Thyroid gland (tissue), 4 donors: ENCODE measurements around the gene ERC1. TPM values are rescaled to one million over a fixed set of nuclear protein-coding genes. Genes with fewer than 3 reads are reported as not detected.
"Not testable (repeated sequence)": the region's sequence is repeated elsewhere in the genome, so short reads cannot be mapped to it uniquely, and the experiment has no call there.

ENCODE experiments used
- DNase-seq, 2 donors: peaks; one replicate each; pipeline ENCODE4 v3.0.0-alpha.2; 2019
- H3K27ac ChIP-seq, 3 donors: fragments of 200-600 bp; sonication (generic); 1 replicate in 2 of 3; 2 replicates in 1 of 3; pipeline ENCODE4 v1.5.1; 2016 to 2019; ENCODE audit warnings: mild to moderate bottlenecking in 1 of 3, moderate library complexity in 1 of 3
- H3K27me3 ChIP-seq: fragments of 200-600 bp; sonication (generic); one replicate; pipeline ENCODE4 v1.5.1; 2019
- H3K36me3 ChIP-seq, 2 donors: fragments of 200-600 bp; sonication (generic); one replicate each; pipeline ENCODE4 v1.5.1; 2016 to 2019
- H3K4me1 ChIP-seq, 2 donors: fragments of 200-600 bp; sonication (generic); one replicate each; pipeline ENCODE4 v1.5.1; 2017 to 2019
- H3K4me3 ChIP-seq, 3 donors: fragments of 200-600 bp; sonication (generic); replicated peaks in 1 of 3; 1 replicate in 2 of 3; 2 replicates in 1 of 3; pipeline ENCODE4 v1.5.1; 2016; ENCODE audit warnings: mild to moderate bottlenecking in 1 of 3
- H3K9me3 ChIP-seq: fragments of 200-600 bp; sonication (generic); one replicate; pipeline ENCODE4 v1.5.1; 2017
- POLR2A ChIP-seq, 2 donors: fragments of 450-650 bp; IDR thresholded peaks; one replicate each; pipeline ENCODE4 v1.6.1; 2017; ENCODE audit warnings: antibody characterized with exemption in 2 of 2, mild to moderate bottlenecking in 2 of 2, moderate library complexity in 1 of 2
- WGBS, 2 donors: methylation state at CpG; one replicate each; pipeline ENCODE4 v1.1.5; 2017; 5-methylcytosine and 5-hydroxymethylcytosine counted together
- intact Hi-C: fragments of 100-400 bp; cut with DNase I; formaldehyde crosslinking; loops from one replicate; pipeline ENCODE4 v1.15.1; 2023
- total RNA-seq, 4 donors: library from RNA; depleted of rRNA; stranded (reverse); fragments of >200 nt; gene quantifications; one replicate each; pipeline ENCODE4 v1.2.3, GENCODE V29; 2016
- TF ChIP-seq, protein P1 (sequence below), 6 experiments: fragments of 200-600 bp in 3 of 6; fragments of 450-650 bp in 3 of 6; sonication (generic) in 3 of 6; IDR thresholded peaks; one replicate each; pipeline ENCODE4 v1.5.1; 2016 to 2019; ENCODE audit warnings: antibody characterized with exemption in 6 of 6, mild to moderate bottlenecking in 2 of 6, inconsistent platforms in 1 of 6, moderate library complexity in 1 of 6

Gene ERC1
- total RNA-seq, 4 donors from 2014 or later = 39.8 to 84.2 (median 75.8) TPM

- TF ChIP-seq POLR2A (IDR thresholded peaks at IDR 0.05) = no peak
- TF ChIP-seq, protein P1, sequence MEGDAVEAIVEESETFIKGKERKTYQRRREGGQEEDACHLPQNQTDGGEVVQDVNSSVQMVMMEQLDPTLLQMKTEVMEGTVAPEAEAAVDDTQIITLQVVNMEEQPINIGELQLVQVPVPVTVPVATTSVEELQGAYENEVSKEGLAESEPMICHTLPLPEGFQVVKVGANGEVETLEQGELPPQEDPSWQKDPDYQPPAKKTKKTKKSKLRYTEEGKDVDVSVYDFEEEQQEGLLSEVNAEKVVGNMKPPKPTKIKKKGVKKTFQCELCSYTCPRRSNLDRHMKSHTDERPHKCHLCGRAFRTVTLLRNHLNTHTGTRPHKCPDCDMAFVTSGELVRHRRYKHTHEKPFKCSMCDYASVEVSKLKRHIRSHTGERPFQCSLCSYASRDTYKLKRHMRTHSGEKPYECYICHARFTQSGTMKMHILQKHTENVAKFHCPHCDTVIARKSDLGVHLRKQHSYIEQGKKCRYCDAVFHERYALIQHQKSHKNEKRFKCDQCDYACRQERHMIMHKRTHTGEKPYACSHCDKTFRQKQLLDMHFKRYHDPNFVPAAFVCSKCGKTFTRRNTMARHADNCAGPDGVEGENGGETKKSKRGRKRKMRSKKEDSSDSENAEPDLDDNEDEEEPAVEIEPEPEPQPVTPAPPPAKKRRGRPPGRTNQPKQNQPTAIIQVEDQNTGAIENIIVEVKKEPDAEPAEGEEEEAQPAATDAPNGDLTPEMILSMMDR (IDR thresholded peaks at IDR 0.05) = no peak
- intact Hi-C loops = no loop called here
- Histone ChIP-seq H3K36me3 (peaks cover 5 to 7% of the 10 kb centered on the region in 2 donors), H3K9me3 (no peaks in the 10 kb centered on the region), H3K4me1 (peaks cover 0 to 7% of the 10 kb centered on the region in 2 donors), H3K4me3 (no peak overlapping the region), H3K27ac (no peak overlapping the region), H3K27me3 (no peaks in the 10 kb centered on the region)
- 93 to 95% methylated on average over 4 of the region's 4 CpGs for WGBS, 2 donors
- no peak for DNase-seq
Observed at GRCh38 chr12:1195513-1195912, 204.5 kb downstream of the ERC1 start.

- H3K4me3 ChIP-seq = no peak overlapping the region
- no peaks in the 10 kb centered on the region for H3K27me3 ChIP-seq
- no peak for DNase-seq
- H3K9me3 ChIP-seq = no peaks in the 10 kb centered on the region
- H3K36me3 ChIP-seq = no peaks in the 10 kb centered on the region
- intact Hi-C loops = no loop called here
- peaks cover 0 to 7% of the 10 kb centered on the region in 2 donors for H3K4me1 ChIP-seq
- no peak overlapping the region for H3K27ac ChIP-seq
- WGBS, 2 donors = 94 to 100% methylated on average over 3 of the region's 3 CpGs
- no peak for TF ChIP-seq POLR2A (IDR thresholded peaks at IDR 0.05)
- TF ChIP-seq, protein P1 (IDR thresholded peaks at IDR 0.05) = no peak
Observed at GRCh38 chr12:1197264-1198018, 206.4 kb downstream of the ERC1 start.

- 73 to 77% methylated on average over 3 to 5 of the region's 5 CpGs for WGBS, 2 donors
Observed at GRCh38 chr12:1198854-1199253, 207.8 kb downstream of the ERC1 start.

DNA sequence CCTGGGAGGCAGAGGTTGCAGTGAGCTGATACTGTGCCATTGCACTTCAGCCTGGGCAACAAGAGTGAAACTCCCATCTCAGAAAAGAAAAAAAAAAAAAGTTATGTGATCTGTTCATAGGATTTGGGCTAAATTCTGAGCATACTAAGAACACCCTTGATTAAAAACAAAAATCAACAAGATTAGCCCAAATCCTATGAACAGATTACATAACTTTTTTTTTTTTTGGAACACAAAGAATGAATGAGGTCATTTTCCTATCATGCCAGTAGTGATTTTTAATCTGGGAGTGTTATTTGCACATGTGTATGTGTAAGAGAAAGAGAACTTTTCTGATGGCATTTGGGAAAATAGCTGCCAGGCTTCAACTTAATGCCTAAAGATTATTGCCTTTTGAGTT, 208.7 kb downstream of the ERC1 start:
- no peaks in the 10 kb centered on the region for H3K36me3 ChIP-seq
- H3K27ac ChIP-seq = no peak overlapping the region
- H3K4me1 ChIP-seq = peaks cover 9 to 17% of the 10 kb centered on the region in 2 donors
- H3K27me3 ChIP-seq = no peaks in the 10 kb centered on the region
- no peak overlapping the region for H3K4me3 ChIP-seq
- no peaks in the 10 kb centered on the region for H3K9me3 ChIP-seq
- TF ChIP-seq POLR2A (IDR thresholded peaks at IDR 0.05) = no peak
- TF ChIP-seq, protein P1 (IDR thresholded peaks at IDR 0.05) = no peak
- no peak for DNase-seq
- intact Hi-C loops = no loop called here

More at GRCh38 chr12:1198854-1199253, 207.8 kb downstream of the ERC1 start:
- H3K27ac ChIP-seq, H3K27me3 ChIP-seq, H3K9me3 ChIP-seq, H3K36me3 ChIP-seq, H3K4me3 ChIP-seq, DNase-seq, intact Hi-C loops: not testable (repeated sequence)
- H3K4me1 ChIP-seq = peaks cover 6 to 12% of the 10 kb centered on the region in 2 donors

- H3K4me3 ChIP-seq = no peak overlapping the region
- no peaks in the 10 kb centered on the region for H3K27me3 ChIP-seq
- H3K9me3 ChIP-seq = no peaks in the 10 kb centered on the region
- DNase-seq = no peak
- TF ChIP-seq, protein P1 (IDR thresholded peaks at IDR 0.05) = no peak
- TF ChIP-seq POLR2A (IDR thresholded peaks at IDR 0.05) = no peak
- no peaks in the 10 kb centered on the region for H3K36me3 ChIP-seq
- no peak overlapping the region for H3K27ac ChIP-seq
- peaks cover 9 to 29% of the 10 kb centered on the region in 2 donors for H3K4me1 ChIP-seq
- intact Hi-C loops = no loop called here
- WGBS, 2 donors = 92 to 93% methylated on average over 2 of the region's 2 CpGs
Observed at GRCh38 chr12:1201030-1201429, 210.0 kb downstream of the ERC1 start.
